ENCODE data around the gene APBB2. TPM values are rescaled to one million over a fixed set of nuclear protein-coding genes. Genes with fewer than 3 reads are reported as not detected.

The APBB2 gene
- total RNA-seq, 1 donor from 2014 or later = 63.2 TPM

DNA sequence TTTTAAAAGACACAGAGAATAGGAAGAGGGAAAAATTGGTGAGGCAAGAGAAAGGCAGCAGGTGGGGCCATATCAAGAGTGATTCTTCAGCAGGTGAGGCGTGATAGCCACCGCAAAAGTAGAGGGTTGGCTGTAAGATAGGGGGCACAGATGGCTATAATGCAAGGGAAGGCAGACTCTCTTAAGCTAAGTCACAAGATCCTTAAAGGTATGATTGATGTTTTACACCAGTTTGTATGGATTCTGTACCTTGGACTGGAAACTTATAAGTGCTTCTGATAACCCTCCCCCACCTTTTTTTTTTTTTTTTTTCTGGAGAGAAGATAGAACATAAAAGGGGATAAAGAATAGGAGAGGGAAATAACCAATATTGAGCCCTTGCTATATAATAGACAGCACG lies 424.6 kb downstream of the APBB2 start:
- Mint-ChIP-seq H3K27ac (no peak overlapping the region), H3K27me3 (ENCODE audit: low read depth) (no peaks in the 10 kb centered on the region), H3K4me1 (no peaks in the 10 kb centered on the region), H3K4me3 (no peak overlapping the region), H3K9me3 (peaks cover 1% of the 10 kb centered on the region), H3K36me3 (peaks cover 3% of the 10 kb centered on the region)
- no peak for DNase-seq (ENCODE audit: low spot score in 2 of 2, unreplicated experiment in 2 of 2)
- TF ChIP-seq CTCF (IDR thresholded peaks at IDR 0.05; ENCODE audit: unreplicated experiment) = no peak

GRCh38 chr4:40789031-40789430 lies 425.3 kb downstream of the APBB2 start:
- Mint-ChIP-seq H3K27ac (no peak overlapping the region), H3K27me3 (ENCODE audit: low read depth) (no peaks in the 10 kb centered on the region), H3K4me3 (no peak overlapping the region), H3K36me3 (peaks cover 10% of the 10 kb centered on the region), H3K4me1 (no peaks in the 10 kb centered on the region), H3K9me3 (peaks cover 9% of the 10 kb centered on the region)
- DNase-seq (ENCODE audit: low spot score in 2 of 2, unreplicated experiment in 2 of 2) = no peak
- no peak for TF ChIP-seq CTCF (IDR thresholded peaks at IDR 0.05; ENCODE audit: unreplicated experiment)

- Mint-ChIP-seq H3K4me1 (no peaks in the 10 kb centered on the region), H3K4me3 (no peak overlapping the region), H3K27me3 (ENCODE audit: low read depth) (no peaks in the 10 kb centered on the region)
Observed at GRCh38 chr4:40788331-40788730, 426.0 kb downstream of the APBB2 start.

DNA sequence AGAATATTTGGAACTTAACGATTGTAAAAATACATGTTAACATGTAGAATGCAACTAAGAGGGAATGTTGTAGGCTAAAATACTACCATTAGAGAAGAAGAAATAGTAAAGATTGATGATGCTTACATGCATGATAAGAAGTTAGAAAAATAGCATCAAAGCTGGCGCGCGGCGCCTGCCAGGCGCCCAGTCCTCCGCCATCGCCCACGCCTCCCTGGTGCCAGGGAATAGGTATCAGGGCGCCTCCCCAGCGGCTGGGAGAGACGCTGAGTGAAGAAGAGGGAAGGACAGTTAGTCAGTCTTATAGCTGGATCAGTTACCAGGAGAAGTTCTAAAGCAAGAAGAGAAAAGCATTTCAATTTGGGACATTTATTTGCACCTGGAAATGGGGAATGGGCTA lies 428.6 kb downstream of the APBB2 start:
- no peaks in the 10 kb centered on the region for H3K4me1 Mint-ChIP-seq
- no peaks in the 10 kb centered on the region for H3K27me3 Mint-ChIP-seq (ENCODE audit: low read depth)
- peaks cover 26% of the 10 kb centered on the region for H3K36me3 Mint-ChIP-seq
- no peak for TF ChIP-seq CTCF (IDR thresholded peaks at IDR 0.05; ENCODE audit: unreplicated experiment)
- no peak overlapping the region for H3K4me3 Mint-ChIP-seq
- no peak for DNase-seq (ENCODE audit: low spot score in 2 of 2, unreplicated experiment in 2 of 2)
- no peak overlapping the region for H3K27ac Mint-ChIP-seq
- H3K9me3 Mint-ChIP-seq = peaks cover 12% of the 10 kb centered on the region

More at GRCh38 chr4:40788331-40788730, 426.0 kb downstream of the APBB2 start:
- DNase-seq (ENCODE audit: low spot score in 2 of 2, unreplicated experiment in 2 of 2) = no peak
- TF ChIP-seq CTCF (IDR thresholded peaks at IDR 0.05; ENCODE audit: unreplicated experiment) = no peak
- peaks cover 12% of the 10 kb centered on the region for H3K9me3 Mint-ChIP-seq
- no peak overlapping the region for H3K27ac Mint-ChIP-seq
- peaks cover 13% of the 10 kb centered on the region for H3K36me3 Mint-ChIP-seq

GRCh38 chr4:40782876-40783275 lies 431.5 kb downstream of the APBB2 start:
- TF ChIP-seq CTCF (IDR thresholded peaks at IDR 0.05; ENCODE audit: unreplicated experiment) = no peak
- no peaks in the 10 kb centered on the region for H3K27me3 Mint-ChIP-seq (ENCODE audit: low read depth)

DNA sequence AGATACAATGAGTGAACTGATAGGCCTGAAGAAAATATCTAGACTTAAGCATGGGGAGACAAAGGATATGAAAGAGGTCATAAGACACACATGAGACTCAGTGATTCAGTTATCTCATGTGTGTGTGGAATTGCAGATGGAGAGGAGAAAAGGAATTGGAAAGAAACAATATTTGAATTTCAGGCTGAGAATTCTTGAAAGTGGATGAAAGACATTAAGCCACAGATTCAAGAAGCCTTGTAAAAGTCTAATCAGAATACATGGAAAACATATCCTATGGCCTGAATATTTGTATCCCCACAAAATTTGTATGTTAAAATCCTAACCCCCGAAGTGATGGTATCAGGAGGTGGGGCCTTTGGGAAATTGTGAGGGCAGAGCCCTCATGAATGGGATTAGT lies 436.3 kb downstream of the APBB2 start:
- no peak overlapping the region for H3K4me3 Mint-ChIP-seq
- TF ChIP-seq CTCF (IDR thresholded peaks at IDR 0.05; ENCODE audit: unreplicated experiment) = no peak
- DNase-seq (ENCODE audit: low spot score in 2 of 2, unreplicated experiment in 2 of 2) = no peak
- no peaks in the 10 kb centered on the region for H3K4me1 Mint-ChIP-seq
- H3K9me3 Mint-ChIP-seq = peaks cover 16% of the 10 kb centered on the region
- no peak overlapping the region for H3K27ac Mint-ChIP-seq
- H3K27me3 Mint-ChIP-seq (ENCODE audit: low read depth) = no peaks in the 10 kb centered on the region
- peaks cover 48% of the 10 kb centered on the region for H3K36me3 Mint-ChIP-seq

More at GRCh38 chr4:40782876-40783275, 431.5 kb downstream of the APBB2 start:
- Mint-ChIP-seq H3K9me3 (peaks cover 23% of the 10 kb centered on the region), H3K36me3 (peaks cover 43% of the 10 kb centered on the region), H3K4me3 (no peak overlapping the region), H3K27ac (no peak overlapping the region), H3K4me1 (no peaks in the 10 kb centered on the region)
- DNase-seq (ENCODE audit: low spot score in 2 of 2, unreplicated experiment in 2 of 2) = no peak
